HCT116 (cell line): ENCODE measurements around the gene THRB.

ENCODE experiments used
- CTCF ChIP-seq, 3 experiments: fragments of 200-600 bp in 1 of 3; sonication (generic) in 1 of 3; IDR thresholded peaks in 2 of 3; conservative IDR thresholded peaks in 1 of 3; 2 replicates each; pipeline ENCODE4 v1.5.1; 2012 to 2017; ENCODE audit warnings: low read depth in 2 of 3, low read length in 2 of 3, antibody characterized with exemption in 1 of 3, borderline replicate concordance in 1 of 3, control low read depth in 1 of 3, mild to moderate bottlenecking in 1 of 3, mixed read lengths in 1 of 3, mixed run types in 1 of 3, moderate library complexity in 1 of 3; ENCODE audit not compliant: insufficient read depth in 1 of 3
- ELF1 ChIP-seq: IDR thresholded peaks from 2 replicates; pipeline ENCODE4 v1.6.1; 2012; ENCODE audit warnings: low read depth, borderline replicate concordance
- EZH2 ChIP-seq: fragments of 200-600 bp; sonication (generic); IDR thresholded peaks from 2 replicates; pipeline ENCODE4 v1.6.1; 2017; ENCODE audit warnings: antibody characterized with exemption, mixed run types
- FOSL1 ChIP-seq: IDR thresholded peaks from 2 replicates; pipeline ENCODE4 v1.6.1; 2012; ENCODE audit warnings: low read depth
- MAX ChIP-seq: IDR thresholded peaks from 2 replicates; pipeline ENCODE4 v1.6.1; 2012
- POLR2A ChIP-seq: IDR thresholded peaks from 2 replicates; pipeline ENCODE4 v1.7.0; 2011; ENCODE audit warnings: borderline replicate concordance; ENCODE audit not compliant: insufficient read depth, insufficient read length; ENCODE audit errors: extremely low read depth
- POLR2AphosphoS5 ChIP-seq: IDR thresholded peaks from 2 replicates; pipeline ENCODE4 v1.6.1; 2011; ENCODE audit warnings: mild to moderate bottlenecking, low read depth, low read length, moderate library complexity
- RAD21 ChIP-seq: IDR thresholded peaks from 2 replicates; pipeline ENCODE4 v1.6.1; 2012; ENCODE audit warnings: low read depth, mild to moderate bottlenecking
- SIN3A ChIP-seq: IDR thresholded peaks from 2 replicates; pipeline ENCODE4 v1.6.1; 2012; ENCODE audit warnings: low read depth
- SRF ChIP-seq: IDR thresholded peaks from 2 replicates; pipeline ENCODE4 v1.6.1; 2012; ENCODE audit warnings: low read depth
- ZBTB33 ChIP-seq: IDR thresholded peaks from 2 replicates; pipeline ENCODE4 v1.6.1; 2011; ENCODE audit warnings: mild to moderate bottlenecking, low read length, moderate library complexity; ENCODE audit not compliant: insufficient replicate concordance; ENCODE audit errors: extremely low read depth
- ZNF274 ChIP-seq: fragments of 200-500 bp; sonication (Bioruptor generic); IDR thresholded peaks from 2 replicates; pipeline ENCODE4 v1.6.1; 2014; ENCODE audit warnings: mild to moderate bottlenecking, low read depth, low read length, inconsistent platforms

- TF ChIP-seq CTCF (IDR thresholded peaks at IDR 0.05 in 2 of 3, conservative IDR thresholded peaks at IDR 0.05 in 1 of 3; ENCODE audit: borderline replicate concordance in 1 of 3, insufficient read depth in 1 of 3, low read depth in 2 of 3, low read length in 2 of 3): no peak
- no peak for TF ChIP-seq RAD21
- no peak for TF ChIP-seq POLR2A
- no peak for TF ChIP-seq ZNF274
- TF ChIP-seq ELF1: no peak
- TF ChIP-seq ZBTB33: no peak
- no peak for TF ChIP-seq MAX
- no peak for TF ChIP-seq SIN3A
- no peak for TF ChIP-seq SRF
- TF ChIP-seq FOSL1: no peak
- TF ChIP-seq POLR2AphosphoS5: no peak
- no peak for TF ChIP-seq EZH2
Measured at GRCh38 chr3:24514119-24514518, 19.5 kb upstream of the THRB start.
